KMS-11 (cell line): ENCODE results near the gene FBXO30.

Source experiments
- H2AFZ ChIP-seq: fragments of 200-600 bp; sonication (generic); 2 replicates; pipeline ENCODE4 v1.6.1; 2016; ENCODE audit warnings: antibody characterized with exemption, mixed run types, low read depth
- H3K27ac ChIP-seq: fragments of 200-600 bp; sonication (generic); 2 replicates; pipeline ENCODE4 v1.6.1; 2016; ENCODE audit warnings: mild to moderate bottlenecking, mixed run types
- H3K27me3 ChIP-seq: fragments of 200-600 bp; sonication (generic); 2 replicates; pipeline ENCODE4 v1.6.1; 2017; ENCODE audit warnings: mild to moderate bottlenecking, low read depth, mixed run types, moderate library complexity; ENCODE audit not compliant: insufficient read depth
- H3K36me3 ChIP-seq: fragments of 200-600 bp; sonication (generic); 2 replicates; pipeline ENCODE4 v1.6.1; 2017; ENCODE audit warnings: mild to moderate bottlenecking, mixed run types; ENCODE audit not compliant: insufficient read depth
- H3K4me1 ChIP-seq: fragments of 200-600 bp; sonication (generic); 2 replicates; pipeline ENCODE4 v1.6.1; 2016; ENCODE audit warnings: mild to moderate bottlenecking, low read depth, mixed run types; ENCODE audit not compliant: poor library complexity, severe bottlenecking
- H3K4me2 ChIP-seq: fragments of 200-600 bp; sonication (generic); 2 replicates; pipeline ENCODE4 v1.7.0; 2016; ENCODE audit warnings: mild to moderate bottlenecking, mixed run types
- H3K4me3 ChIP-seq: fragments of 200-600 bp; sonication (generic); IDR thresholded peaks from 2 replicates; pipeline ENCODE4 v1.6.1; 2017; ENCODE audit warnings: low read depth, low read length, mixed read lengths; ENCODE audit not compliant: insufficient read depth
- H3K79me2 ChIP-seq: fragments of 200-600 bp; sonication (generic); 2 replicates; pipeline ENCODE4 v1.6.1; 2016; ENCODE audit warnings: low read depth, mixed run types; ENCODE audit not compliant: insufficient read depth
- H3K9ac ChIP-seq: fragments of 200-600 bp; sonication (generic); 2 replicates; pipeline ENCODE4 v1.6.1; 2016; ENCODE audit warnings: mild to moderate bottlenecking, mixed run types
- H4K20me1 ChIP-seq: fragments of 200-600 bp; sonication (generic); 2 replicates; pipeline ENCODE4 v1.6.1; 2016; ENCODE audit warnings: mild to moderate bottlenecking, mixed run types; ENCODE audit not compliant: insufficient read depth
- TF ChIP-seq, protein P1 (sequence below): fragments of 200-600 bp; sonication (generic); conservative IDR thresholded peaks from 2 replicates; pipeline ENCODE4 v1.6.1; 2017; ENCODE audit warnings: low read depth, mild to moderate bottlenecking, antibody characterized with exemption, low read length, moderate library complexity, mixed read lengths

The FBXO30 gene, protein sequence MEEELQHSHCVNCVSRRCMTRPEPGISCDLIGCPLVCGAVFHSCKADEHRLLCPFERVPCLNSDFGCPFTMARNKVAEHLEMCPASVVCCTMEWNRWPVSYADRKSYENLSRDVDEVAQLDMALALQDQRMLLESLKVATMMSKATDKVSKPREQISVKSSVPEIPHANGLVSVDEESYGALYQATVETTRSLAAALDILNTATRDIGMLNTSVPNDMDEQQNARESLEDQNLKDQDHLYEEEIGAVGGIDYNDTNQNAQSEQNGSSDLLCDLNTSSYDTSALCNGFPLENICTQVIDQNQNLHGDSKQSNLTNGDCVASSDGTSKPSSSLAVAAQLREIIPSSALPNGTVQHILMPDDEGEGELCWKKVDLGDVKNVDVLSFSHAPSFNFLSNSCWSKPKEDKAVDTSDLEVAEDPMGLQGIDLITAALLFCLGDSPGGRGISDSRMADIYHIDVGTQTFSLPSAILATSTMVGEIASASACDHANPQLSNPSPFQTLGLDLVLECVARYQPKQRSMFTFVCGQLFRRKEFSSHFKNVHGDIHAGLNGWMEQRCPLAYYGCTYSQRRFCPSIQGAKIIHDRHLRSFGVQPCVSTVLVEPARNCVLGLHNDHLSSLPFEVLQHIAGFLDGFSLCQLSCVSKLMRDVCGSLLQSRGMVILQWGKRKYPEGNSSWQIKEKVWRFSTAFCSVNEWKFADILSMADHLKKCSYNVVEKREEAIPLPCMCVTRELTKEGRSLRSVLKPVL

DNA sequence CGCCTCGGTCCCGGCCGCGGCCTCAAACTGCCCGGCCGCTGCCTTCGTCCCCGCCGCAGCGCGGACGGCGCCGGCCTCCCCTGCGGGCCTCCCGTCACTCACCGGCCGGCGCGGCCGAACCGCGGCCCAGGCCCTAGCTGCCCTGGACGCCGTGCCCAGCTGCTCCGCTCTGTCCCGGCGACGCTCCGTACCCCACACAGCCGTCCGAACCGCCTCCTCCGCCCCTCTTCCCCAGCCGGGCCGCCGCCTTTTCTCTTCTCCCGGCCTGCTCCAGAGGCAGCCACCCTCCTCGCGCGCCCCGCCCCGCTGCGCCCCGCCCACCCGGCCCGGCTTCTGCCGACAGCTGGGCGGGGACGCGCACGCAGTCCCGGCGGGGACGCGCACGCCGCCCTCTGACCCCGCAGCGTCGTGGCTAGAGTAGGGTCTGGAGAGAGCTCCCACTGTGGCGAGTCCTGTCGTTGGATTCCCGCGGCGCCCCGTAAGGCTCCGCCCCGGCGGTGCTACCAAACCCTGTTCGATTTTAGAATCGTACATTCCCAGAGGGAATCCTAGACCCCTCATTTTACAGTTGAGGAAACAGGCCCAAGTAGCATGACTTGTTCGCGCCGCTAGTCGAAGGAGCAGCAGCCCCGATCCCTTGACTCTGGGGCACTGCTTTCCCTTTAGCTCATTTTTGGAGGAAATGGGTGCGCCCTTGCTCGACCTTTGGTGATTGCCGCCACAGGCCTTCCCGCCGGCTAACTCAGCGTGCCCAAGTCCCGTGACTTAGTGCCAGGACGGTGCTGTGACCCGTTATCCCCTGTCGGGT is at the start of gene FBXO30:
Gene FBXO30 (minus strand): TSS at position 295 of the 808 bp plus-strand sequence. CDS start 8,390 bp downstream, outside the sequence.
- Histone ChIP-seq H3K9ac (peak within 1 kb of the TSS; percentile 75), H3K4me2 (peak within 1 kb of the TSS; percentile 97), H2AFZ (peak within 1 kb of the TSS; percentile 99), H4K20me1 (no peaks in the 10 kb centered on the region), H3K79me2 (peaks cover 42% of the 10 kb centered on the region), H3K27ac (peak within 1 kb of the TSS; percentile 79), H3K36me3 (no peaks in the 10 kb centered on the region), H3K27me3 (no peaks in the 10 kb centered on the region), H3K4me3 (no peak within 1 kb of the TSS), H3K4me1 (peaks cover 39% of the 10 kb centered on the region)
- TF ChIP-seq, protein P1, sequence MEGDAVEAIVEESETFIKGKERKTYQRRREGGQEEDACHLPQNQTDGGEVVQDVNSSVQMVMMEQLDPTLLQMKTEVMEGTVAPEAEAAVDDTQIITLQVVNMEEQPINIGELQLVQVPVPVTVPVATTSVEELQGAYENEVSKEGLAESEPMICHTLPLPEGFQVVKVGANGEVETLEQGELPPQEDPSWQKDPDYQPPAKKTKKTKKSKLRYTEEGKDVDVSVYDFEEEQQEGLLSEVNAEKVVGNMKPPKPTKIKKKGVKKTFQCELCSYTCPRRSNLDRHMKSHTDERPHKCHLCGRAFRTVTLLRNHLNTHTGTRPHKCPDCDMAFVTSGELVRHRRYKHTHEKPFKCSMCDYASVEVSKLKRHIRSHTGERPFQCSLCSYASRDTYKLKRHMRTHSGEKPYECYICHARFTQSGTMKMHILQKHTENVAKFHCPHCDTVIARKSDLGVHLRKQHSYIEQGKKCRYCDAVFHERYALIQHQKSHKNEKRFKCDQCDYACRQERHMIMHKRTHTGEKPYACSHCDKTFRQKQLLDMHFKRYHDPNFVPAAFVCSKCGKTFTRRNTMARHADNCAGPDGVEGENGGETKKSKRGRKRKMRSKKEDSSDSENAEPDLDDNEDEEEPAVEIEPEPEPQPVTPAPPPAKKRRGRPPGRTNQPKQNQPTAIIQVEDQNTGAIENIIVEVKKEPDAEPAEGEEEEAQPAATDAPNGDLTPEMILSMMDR, result no peak

DNA sequence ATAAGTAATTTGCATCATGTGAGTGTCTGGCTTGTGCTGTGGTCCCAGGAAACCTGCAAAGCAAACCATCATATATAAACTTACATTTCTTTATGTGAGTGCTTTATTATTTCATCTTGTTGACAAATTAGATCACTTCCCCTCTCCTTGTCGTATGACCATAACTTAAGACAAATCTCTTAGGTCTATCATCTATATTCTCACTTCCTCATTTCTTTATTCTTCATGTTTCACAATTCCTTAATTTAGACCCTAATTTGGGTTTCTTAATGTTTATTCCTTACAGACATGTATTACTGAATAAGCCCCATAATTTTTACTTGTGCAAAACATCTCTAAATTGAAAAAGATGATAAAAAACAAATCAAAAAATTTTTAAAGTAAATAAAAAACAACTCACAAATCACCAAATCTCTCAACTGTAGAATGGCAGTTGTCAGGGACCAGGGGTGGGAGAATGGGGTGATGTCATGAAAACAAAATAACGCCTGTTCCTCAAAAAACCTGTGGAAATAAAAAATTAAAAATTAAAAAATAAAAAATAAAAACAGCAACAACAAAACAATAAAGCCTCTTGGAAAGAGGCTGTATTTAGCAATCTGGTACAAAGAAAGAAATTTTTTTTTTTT is 49.5 kb upstream of the FBXO30 start:
- Histone ChIP-seq H3K9ac (no peak overlapping the region), H3K79me2 (no peaks in the 10 kb centered on the region), H3K27me3 (no peaks in the 10 kb centered on the region), H4K20me1 (no peaks in the 10 kb centered on the region), H3K4me3 (no peak overlapping the region), H3K27ac (no peak overlapping the region), H3K4me1 (peaks cover 29% of the 10 kb centered on the region), H2AFZ (no peak overlapping the region), H3K4me2 (no peak overlapping the region), H3K36me3 (no peaks in the 10 kb centered on the region)
- TF ChIP-seq, protein P1, result no peak

DNA sequence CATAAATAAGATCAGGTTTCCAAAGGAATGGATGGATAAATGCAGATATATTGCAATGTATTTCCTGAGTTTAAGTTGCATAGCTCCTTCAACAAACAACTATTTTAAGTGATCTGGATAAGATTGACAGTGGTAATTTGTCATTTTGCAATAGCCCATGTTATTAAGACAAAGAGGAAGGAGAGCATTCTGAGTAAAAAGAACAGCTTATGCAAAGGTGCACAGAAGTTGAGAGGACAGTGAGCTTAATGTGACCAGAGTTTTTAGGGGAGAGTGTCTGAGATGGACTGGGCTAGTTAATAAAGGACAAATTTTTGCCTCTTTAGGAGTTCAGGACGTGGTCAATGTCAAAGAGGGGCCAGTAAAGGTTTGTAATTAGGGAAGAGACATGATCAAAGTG is 48.8 kb upstream of the FBXO30 start:
- Histone ChIP-seq H3K27ac (no peak overlapping the region), H4K20me1 (no peaks in the 10 kb centered on the region), H3K36me3 (no peaks in the 10 kb centered on the region), H3K4me1 (peaks cover 29% of the 10 kb centered on the region), H2AFZ (no peak overlapping the region), H3K4me2 (no peak overlapping the region), H3K9ac (no peak overlapping the region), H3K79me2 (no peaks in the 10 kb centered on the region), H3K4me3 (no peak overlapping the region), H3K27me3 (no peaks in the 10 kb centered on the region)
- TF ChIP-seq, protein P1, result no peak

DNA sequence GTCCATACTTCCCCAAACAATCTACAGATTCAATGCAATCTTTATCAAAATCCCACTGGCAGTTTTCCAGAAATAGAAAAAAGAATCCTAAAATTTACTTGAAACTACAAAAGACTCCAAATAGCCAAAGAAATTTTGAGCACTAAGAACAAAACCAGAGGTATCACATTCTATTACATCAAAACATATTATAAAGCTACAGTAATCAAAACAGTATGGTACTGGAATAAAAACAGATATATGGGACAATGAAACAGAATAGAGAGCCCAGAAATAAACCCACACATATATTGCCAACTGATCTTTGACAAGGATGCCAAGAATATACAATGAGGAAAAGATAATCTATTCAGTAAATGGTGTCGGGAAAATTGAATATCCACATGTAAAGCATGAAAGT is 46.0 kb upstream of the FBXO30 start:
- Histone ChIP-seq H3K4me3 (no peak overlapping the region), H2AFZ (no peak overlapping the region), H3K27me3 (no peaks in the 10 kb centered on the region), H3K4me1 (peaks cover 15% of the 10 kb centered on the region), H4K20me1 (no peaks in the 10 kb centered on the region), H3K4me2 (no peak overlapping the region), H3K9ac (no peak overlapping the region), H3K36me3 (no peaks in the 10 kb centered on the region), H3K27ac (no peak overlapping the region), H3K79me2 (no peaks in the 10 kb centered on the region)
- TF ChIP-seq, protein P1, result no peak
